GM13977 (cell line): ENCODE measurements around the gene TRPM8.

Experiments used
- DNase-seq: peaks from one replicate; pipeline ENCODE4 v3.0.0; 2012; ENCODE audit warnings: low spot score
- CTCF ChIP-seq: IDR thresholded peaks from 2 replicates; pipeline ENCODE4 v1.5.1; 2012; ENCODE audit warnings: mild to moderate bottlenecking, control low read depth; ENCODE audit not compliant: insufficient read depth; ENCODE audit errors: extremely low read depth, missing control alignments
- in situ Hi-C: fragments of 300-500 bp; cut with MboI; formaldehyde crosslinking; loops from one replicate; pipeline ENCODE4 v1.12.0; 2022; ENCODE audit warnings: low sequenced_read_pairs, low pct_unique_long_range_greater_than_20kb, mixed read lengths, inconsistent platforms; ENCODE audit not compliant: unreplicated experiment

The TRPM8 gene

GRCh38 chr2:234026693-234027254, 109.6 kb downstream of the TRPM8 start:
- TF ChIP-seq CTCF = no peak
- no peak for DNase-seq
- in situ Hi-C loops = no loop called here

- in situ Hi-C loops = no loop called here
- TF ChIP-seq CTCF = no peak
- no peak for DNase-seq
Measured at GRCh38 chr2:234027641-234028040, 110.5 kb downstream of the TRPM8 start.

- in situ Hi-C loops = no loop called here
- no peak for DNase-seq
- TF ChIP-seq CTCF = no peak
Measured at GRCh38 chr2:234029150-234029733, 112.1 kb downstream of the TRPM8 start.

GRCh38 chr2:234031207-234031606, 114.0 kb downstream of the TRPM8 start:
- in situ Hi-C loops = no loop called here
- TF ChIP-seq CTCF = no peak
- no peak for DNase-seq

- in situ Hi-C loops = no loop called here
- no peak for DNase-seq
- TF ChIP-seq CTCF = no peak
Measured at GRCh38 chr2:234032279-234032856, 115.2 kb downstream of the TRPM8 start.

GRCh38 chr2:234033174-234033573, 116.0 kb downstream of the TRPM8 start:
- DNase-seq = no peak
- no peak for TF ChIP-seq CTCF
- in situ Hi-C loops = no loop called here
